ENCODE measurements around the gene DNAI1. TPM values are rescaled to one million over a fixed set of nuclear protein-coding genes. Genes with fewer than 3 reads are reported as not detected.

Gene DNAI1
- total and polyA plus RNA-seq, 10 of the 15 experiments (the other 5 are each of a cell fraction or from before 2014, with no cell fraction given) = not detected

DNA sequence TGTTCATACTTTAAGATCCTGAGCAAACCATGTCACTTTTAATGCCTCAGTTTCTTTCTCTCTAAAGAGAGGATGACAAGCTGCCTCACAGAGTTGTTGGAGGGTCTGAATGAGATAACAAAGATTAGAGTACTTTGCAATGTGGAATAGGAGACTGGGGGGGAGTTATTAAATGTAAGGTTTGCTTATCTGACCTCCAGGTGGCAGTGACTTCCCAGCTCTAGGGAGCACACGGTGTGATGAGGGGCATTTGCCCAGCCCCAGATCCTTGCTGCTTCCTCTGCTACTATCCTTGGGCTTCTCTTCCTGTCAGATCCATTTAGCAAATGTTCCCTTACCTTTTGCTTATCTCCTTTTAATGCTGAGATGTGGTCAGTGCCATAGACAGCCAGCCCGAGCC, 33.4 kb downstream of the DNAI1 start:
- TF ChIP-seq, protein P1, sequence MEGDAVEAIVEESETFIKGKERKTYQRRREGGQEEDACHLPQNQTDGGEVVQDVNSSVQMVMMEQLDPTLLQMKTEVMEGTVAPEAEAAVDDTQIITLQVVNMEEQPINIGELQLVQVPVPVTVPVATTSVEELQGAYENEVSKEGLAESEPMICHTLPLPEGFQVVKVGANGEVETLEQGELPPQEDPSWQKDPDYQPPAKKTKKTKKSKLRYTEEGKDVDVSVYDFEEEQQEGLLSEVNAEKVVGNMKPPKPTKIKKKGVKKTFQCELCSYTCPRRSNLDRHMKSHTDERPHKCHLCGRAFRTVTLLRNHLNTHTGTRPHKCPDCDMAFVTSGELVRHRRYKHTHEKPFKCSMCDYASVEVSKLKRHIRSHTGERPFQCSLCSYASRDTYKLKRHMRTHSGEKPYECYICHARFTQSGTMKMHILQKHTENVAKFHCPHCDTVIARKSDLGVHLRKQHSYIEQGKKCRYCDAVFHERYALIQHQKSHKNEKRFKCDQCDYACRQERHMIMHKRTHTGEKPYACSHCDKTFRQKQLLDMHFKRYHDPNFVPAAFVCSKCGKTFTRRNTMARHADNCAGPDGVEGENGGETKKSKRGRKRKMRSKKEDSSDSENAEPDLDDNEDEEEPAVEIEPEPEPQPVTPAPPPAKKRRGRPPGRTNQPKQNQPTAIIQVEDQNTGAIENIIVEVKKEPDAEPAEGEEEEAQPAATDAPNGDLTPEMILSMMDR (IDR thresholded peaks at IDR 0.05 in 2 of 3, conservative IDR thresholded peaks at IDR 0.05 in 1 of 3; ENCODE audit: control insufficient read depth in 2 of 3, extremely low read depth in 1 of 3, insufficient read depth in 1 of 3, low read depth in 3 of 3, low read length in 3 of 3) = peak in 1 of 3 experiments; percentile 14; a peak in 1 of 6 replicates
- TF ChIP-seq MYC (IDR thresholded peaks at IDR 0.05; ENCODE audit: insufficient read depth, insufficient read length, insufficient replicate concordance, low read length, severe bottlenecking) = no peak
- Histone ChIP-seq H3K9me3 (replicated peaks; ENCODE audit: control insufficient read depth, insufficient read depth, low read length) (no peaks in the 10 kb centered on the region), H3K27ac (ENCODE audit: control insufficient read depth, insufficient read depth) (no peak overlapping the region), H3K79me2 (ENCODE audit: control insufficient read depth, insufficient read depth, low read length) (no peaks in the 10 kb centered on the region), H2AFZ (ENCODE audit: control insufficient read depth, low read depth, low read length) (no peak overlapping the region), H3K4me3 (no peak overlapping the region), H3K9ac (ENCODE audit: control insufficient read depth, insufficient read depth, low read length) (no peak overlapping the region), H3K27me3 (replicated peaks in 1 of 2; ENCODE audit: control insufficient read depth in 2 of 2, insufficient read depth in 2 of 2, low read length in 1 of 2) (peaks cover 4 to 18% of the 10 kb centered on the region in 2 experiments; a peak in 3 of 4 replicates), H3K36me3 (ENCODE audit: control insufficient read depth in 2 of 2, insufficient read depth in 2 of 2, low read length in 1 of 2) (no peaks in the 10 kb centered on the region), H4K20me1 (ENCODE audit: control insufficient read depth, insufficient read depth) (peaks cover 3% of the 10 kb centered on the region), H3K4me1 (ENCODE audit: control insufficient read depth, insufficient read depth, low read length) (no peaks in the 10 kb centered on the region), H3K4me2 (ENCODE audit: control insufficient read depth, insufficient read depth) (no peak overlapping the region)
- ChIA-PET CTCF (interaction anchor here (1.2 kb wide), 1 partner anchor 8 kb away, joined by 3 read pairs; no protein-coding TSS in a partner anchor), SMC1A (ENCODE audit: uncharacterized antibody, unreplicated experiment) (no interaction called here), POLR2A (no interaction called here), RAD21 (ENCODE audit: unreplicated experiment) (no interaction called here)
- no peak for DNase-seq (ENCODE audit: low read depth, low spot score)
- ATAC-seq = no peak
- WGBS (ENCODE audit: insufficient coverage, insufficient replicate concordance, low lambda C conversion rate, missing lambda C conversion rate) = 3% methylated on average over 2 of the region's 2 CpGs
- no TSS peak for BruUV-seq (replicated peaks)
- in situ Hi-C loops (cut with MboI) (no loop called here), intact Hi-C loops (cut with micrococcal nuclease; ENCODE audit: unreplicated experiment) (no loop called here)
- no peak for FAIRE-seq

DNA sequence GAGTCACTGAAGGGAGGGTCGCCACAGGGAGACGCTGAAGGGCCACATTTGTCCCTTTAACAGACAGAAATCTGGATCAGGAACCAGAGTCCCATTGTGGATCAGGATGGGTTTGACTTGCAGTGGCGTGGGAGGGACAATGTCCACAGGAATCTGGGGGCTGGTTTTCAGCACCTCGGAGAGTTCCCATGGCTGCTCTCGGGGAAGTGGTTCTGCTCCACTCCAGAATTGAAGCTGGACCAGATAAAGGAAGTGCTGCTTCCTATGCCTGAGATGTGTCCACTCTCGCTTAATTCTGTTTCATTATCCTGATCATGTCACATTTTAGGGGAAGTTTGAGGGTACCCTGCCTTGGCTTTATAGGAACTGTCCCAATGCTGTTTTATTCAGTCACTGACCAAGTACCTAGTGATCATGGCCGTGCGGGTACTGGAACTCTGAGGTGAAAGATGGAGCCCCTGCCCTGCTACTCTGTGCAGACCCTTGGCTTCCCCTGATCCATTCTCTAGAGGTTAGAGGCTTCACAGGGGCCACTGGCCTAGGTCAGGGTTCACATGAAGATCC, 35.4 kb downstream of the DNAI1 start:
- no TSS peak for BruUV-seq (replicated peaks)
- peaks cover 2 to 22% of the 10 kb centered on the region in 2 experiments; a peak in 3 of 4 replicates for H3K27me3 ChIP-seq (replicated peaks in 1 of 2; ENCODE audit: control insufficient read depth in 2 of 2, insufficient read depth in 2 of 2, low read length in 1 of 2)
- no peak for TF ChIP-seq BHLHE40 (IDR thresholded peaks at IDR 0.05; ENCODE audit: borderline replicate concordance in 1 of 2, low read depth in 2 of 2, low read length in 1 of 2)
- TF ChIP-seq, protein P2, sequence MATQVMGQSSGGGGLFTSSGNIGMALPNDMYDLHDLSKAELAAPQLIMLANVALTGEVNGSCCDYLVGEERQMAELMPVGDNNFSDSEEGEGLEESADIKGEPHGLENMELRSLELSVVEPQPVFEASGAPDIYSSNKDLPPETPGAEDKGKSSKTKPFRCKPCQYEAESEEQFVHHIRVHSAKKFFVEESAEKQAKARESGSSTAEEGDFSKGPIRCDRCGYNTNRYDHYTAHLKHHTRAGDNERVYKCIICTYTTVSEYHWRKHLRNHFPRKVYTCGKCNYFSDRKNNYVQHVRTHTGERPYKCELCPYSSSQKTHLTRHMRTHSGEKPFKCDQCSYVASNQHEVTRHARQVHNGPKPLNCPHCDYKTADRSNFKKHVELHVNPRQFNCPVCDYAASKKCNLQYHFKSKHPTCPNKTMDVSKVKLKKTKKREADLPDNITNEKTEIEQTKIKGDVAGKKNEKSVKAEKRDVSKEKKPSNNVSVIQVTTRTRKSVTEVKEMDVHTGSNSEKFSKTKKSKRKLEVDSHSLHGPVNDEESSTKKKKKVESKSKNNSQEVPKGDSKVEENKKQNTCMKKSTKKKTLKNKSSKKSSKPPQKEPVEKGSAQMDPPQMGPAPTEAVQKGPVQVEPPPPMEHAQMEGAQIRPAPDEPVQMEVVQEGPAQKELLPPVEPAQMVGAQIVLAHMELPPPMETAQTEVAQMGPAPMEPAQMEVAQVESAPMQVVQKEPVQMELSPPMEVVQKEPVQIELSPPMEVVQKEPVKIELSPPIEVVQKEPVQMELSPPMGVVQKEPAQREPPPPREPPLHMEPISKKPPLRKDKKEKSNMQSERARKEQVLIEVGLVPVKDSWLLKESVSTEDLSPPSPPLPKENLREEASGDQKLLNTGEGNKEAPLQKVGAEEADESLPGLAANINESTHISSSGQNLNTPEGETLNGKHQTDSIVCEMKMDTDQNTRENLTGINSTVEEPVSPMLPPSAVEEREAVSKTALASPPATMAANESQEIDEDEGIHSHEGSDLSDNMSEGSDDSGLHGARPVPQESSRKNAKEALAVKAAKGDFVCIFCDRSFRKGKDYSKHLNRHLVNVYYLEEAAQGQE (IDR thresholded peaks at IDR 0.05; ENCODE audit: low read depth, low read length) = peak; percentile 93
- TF ChIP-seq, protein P3, sequence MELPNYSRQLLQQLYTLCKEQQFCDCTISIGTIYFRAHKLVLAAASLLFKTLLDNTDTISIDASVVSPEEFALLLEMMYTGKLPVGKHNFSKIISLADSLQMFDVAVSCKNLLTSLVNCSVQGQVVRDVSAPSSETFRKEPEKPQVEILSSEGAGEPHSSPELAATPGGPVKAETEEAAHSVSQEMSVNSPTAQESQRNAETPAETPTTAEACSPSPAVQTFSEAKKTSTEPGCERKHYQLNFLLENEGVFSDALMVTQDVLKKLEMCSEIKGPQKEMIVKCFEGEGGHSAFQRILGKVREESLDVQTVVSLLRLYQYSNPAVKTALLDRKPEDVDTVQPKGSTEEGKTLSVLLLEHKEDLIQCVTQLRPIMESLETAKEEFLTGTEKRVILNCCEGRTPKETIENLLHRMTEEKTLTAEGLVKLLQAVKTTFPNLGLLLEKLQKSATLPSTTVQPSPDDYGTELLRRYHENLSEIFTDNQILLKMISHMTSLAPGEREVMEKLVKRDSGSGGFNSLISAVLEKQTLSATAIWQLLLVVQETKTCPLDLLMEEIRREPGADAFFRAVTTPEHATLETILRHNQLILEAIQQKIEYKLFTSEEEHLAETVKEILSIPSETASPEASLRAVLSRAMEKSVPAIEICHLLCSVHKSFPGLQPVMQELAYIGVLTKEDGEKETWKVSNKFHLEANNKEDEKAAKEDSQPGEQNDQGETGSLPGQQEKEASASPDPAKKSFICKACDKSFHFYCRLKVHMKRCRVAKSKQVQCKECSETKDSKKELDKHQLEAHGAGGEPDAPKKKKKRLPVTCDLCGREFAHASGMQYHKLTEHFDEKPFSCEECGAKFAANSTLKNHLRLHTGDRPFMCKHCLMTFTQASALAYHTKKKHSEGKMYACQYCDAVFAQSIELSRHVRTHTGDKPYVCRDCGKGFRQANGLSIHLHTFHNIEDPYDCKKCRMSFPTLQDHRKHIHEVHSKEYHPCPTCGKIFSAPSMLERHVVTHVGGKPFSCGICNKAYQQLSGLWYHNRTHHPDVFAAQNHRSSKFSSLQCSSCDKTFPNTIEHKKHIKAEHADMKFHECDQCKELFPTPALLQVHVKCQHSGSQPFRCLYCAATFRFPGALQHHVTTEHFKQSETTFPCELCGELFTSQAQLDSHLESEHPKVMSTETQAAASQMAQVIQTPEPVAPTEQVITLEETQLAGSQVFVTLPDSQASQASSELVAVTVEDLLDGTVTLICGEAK (IDR thresholded peaks at IDR 0.05; ENCODE audit: borderline replicate concordance) = no peak
- H4K20me1 ChIP-seq (ENCODE audit: control insufficient read depth, insufficient read depth) = peaks cover 9% of the 10 kb centered on the region
- no peak for ATAC-seq
- WGBS (ENCODE audit: insufficient coverage, insufficient replicate concordance, low lambda C conversion rate, missing lambda C conversion rate) = 15% methylated on average over 8 of the region's 8 CpGs
- in situ Hi-C loops (cut with MboI) = no loop called here
- RAD21 ChIA-PET (ENCODE audit: unreplicated experiment) = no interaction called here
- no peak overlapping the region for H3K4me2 ChIP-seq (ENCODE audit: control insufficient read depth, insufficient read depth)
- no peaks in the 10 kb centered on the region for H3K9me3 ChIP-seq (replicated peaks; ENCODE audit: control insufficient read depth, insufficient read depth, low read length)
- no peaks in the 10 kb centered on the region for H3K79me2 ChIP-seq (ENCODE audit: control insufficient read depth, insufficient read depth, low read length)
- H3K36me3 ChIP-seq (ENCODE audit: control insufficient read depth in 2 of 2, insufficient read depth in 2 of 2, low read length in 1 of 2) = no peaks in the 10 kb centered on the region
- no peak for DNase-seq (ENCODE audit: low read depth, low spot score)
- no peak overlapping the region for H3K27ac ChIP-seq (ENCODE audit: control insufficient read depth, insufficient read depth)
- intact Hi-C loops (cut with micrococcal nuclease; ENCODE audit: unreplicated experiment) = no loop called here
- H3K9ac ChIP-seq (ENCODE audit: control insufficient read depth, insufficient read depth, low read length) = no peak overlapping the region
- POLR2A ChIA-PET = no interaction called here
- CTCF ChIA-PET = no interaction called here
- no peaks in the 10 kb centered on the region for H3K4me1 ChIP-seq (ENCODE audit: control insufficient read depth, insufficient read depth, low read length)
- H2AFZ ChIP-seq (ENCODE audit: control insufficient read depth, low read depth, low read length) = no peak overlapping the region
- H3K4me3 ChIP-seq = no peak overlapping the region
- no peak for FAIRE-seq
- SMC1A ChIA-PET (ENCODE audit: uncharacterized antibody, unreplicated experiment) = no interaction called here

Data from GM12878 (cell line).